GM12873 (cell line): ENCODE measurements around the gene ABCA12.

Source experiments
- CTCF ChIP-seq: IDR thresholded peaks from 2 replicates; pipeline ENCODE4 v1.5.1; 2012; ENCODE audit warnings: low read depth, mild to moderate bottlenecking, moderate library complexity, low read length, control low read depth; ENCODE audit not compliant: insufficient read depth; ENCODE audit errors: missing control alignments

The ABCA12 gene

DNA sequence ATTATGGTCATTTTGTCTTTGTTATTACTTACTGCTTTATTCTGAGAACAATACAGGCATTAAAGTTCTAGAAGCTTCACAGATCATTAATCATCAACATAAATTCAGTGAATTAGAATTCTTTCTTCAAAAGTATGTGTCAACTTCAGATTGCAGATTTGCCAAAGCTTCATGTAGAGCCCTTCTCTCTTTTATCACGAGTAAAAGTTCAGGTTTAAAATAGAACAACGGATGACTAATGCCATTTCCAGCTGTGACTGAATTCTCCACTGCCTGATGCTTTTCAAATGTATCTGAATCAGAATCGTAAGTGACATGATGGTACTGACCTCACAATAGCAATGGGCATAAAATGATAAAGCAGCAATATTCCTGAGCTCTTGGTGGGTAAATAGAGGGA, 116.0 kb downstream of the ABCA12 start:
- TF ChIP-seq CTCF: no peak

- TF ChIP-seq CTCF: no peak
Observed at GRCh38 chr2:215020283-215020682, 118.1 kb downstream of the ABCA12 start.

- TF ChIP-seq CTCF: no peak
Observed at GRCh38 chr2:215019521-215020145, 118.8 kb downstream of the ABCA12 start.

- no peak for TF ChIP-seq CTCF
Observed at GRCh38 chr2:215019085-215019484, 119.3 kb downstream of the ABCA12 start.

DNA sequence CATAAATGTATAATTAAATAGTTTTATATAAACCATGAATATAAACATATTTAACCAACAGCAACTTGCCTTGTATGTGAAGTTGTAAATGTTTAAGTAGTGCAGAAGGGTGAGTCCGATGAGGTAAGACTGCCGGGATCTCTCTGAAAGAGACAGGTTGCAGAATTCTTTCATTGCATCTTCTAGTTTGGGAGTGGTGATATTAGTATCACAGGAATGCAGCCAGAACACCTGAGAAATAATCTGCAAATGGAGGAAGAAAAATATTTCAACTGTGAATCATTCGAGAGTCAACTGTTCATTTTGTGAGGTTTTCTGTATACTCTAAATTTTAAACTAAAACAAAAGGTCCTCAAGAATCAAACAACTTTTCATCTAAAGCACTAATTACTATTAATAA, 123.0 kb downstream of the ABCA12 start:
- no peak for TF ChIP-seq CTCF

DNA sequence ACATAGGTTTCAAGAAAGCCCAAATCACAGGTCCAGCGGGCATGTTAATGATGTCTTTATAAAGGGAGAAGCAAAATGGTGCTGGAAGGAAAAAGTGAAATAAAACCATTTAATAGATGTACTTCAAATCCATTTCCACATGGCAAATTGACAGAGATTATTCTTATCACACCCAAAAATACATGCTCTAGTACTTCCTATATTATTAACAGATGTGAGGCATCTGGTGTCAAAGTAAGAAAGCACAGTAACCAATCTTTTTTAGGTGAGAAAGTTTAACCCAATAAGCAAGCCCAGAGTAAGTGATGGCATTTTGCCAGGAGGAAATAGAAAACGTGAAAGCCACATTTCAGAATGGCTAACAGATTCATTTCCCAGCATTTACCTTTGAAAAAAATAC, 128.0 kb downstream of the ABCA12 start:
- no peak for TF ChIP-seq CTCF

DNA sequence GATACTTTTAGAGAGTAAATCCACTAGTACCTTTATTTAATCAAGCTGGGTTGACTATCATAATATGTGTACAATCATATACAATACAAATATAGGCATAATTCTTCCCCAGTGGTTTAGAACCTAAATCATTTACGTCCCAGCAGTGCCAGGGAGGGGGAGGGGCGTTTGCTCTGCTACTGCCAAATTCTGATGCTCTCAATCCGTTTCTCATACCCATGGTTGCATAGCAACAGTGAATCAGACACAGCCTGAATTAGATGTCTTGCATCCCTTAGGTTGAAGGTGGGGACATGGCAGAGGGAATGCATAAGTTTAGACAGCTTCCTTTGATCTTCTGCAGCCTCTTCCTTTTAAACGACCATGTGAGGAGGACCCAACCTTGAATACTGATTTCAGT, 135.4 kb downstream of the ABCA12 start:
- TF ChIP-seq CTCF: no peak
